Thyroid gland (tissue), 4 donors: Measurements from ENCODE around the gene EFCAB6.

Experiments
- POLR2A ChIP-seq, 2 donors: fragments of 450-650 bp; IDR thresholded peaks; one replicate each; pipeline ENCODE4 v1.6.1; 2017; ENCODE audit warnings: antibody characterized with exemption in 2 of 2, mild to moderate bottlenecking in 2 of 2, moderate library complexity in 1 of 2
- TF ChIP-seq, protein P1 (sequence below), 6 experiments: fragments of 200-600 bp in 3 of 6; fragments of 450-650 bp in 3 of 6; sonication (generic) in 3 of 6; IDR thresholded peaks; one replicate each; pipeline ENCODE4 v1.5.1; 2016 to 2019; ENCODE audit warnings: antibody characterized with exemption in 6 of 6, mild to moderate bottlenecking in 2 of 6, inconsistent platforms in 1 of 6, moderate library complexity in 1 of 6

DNA sequence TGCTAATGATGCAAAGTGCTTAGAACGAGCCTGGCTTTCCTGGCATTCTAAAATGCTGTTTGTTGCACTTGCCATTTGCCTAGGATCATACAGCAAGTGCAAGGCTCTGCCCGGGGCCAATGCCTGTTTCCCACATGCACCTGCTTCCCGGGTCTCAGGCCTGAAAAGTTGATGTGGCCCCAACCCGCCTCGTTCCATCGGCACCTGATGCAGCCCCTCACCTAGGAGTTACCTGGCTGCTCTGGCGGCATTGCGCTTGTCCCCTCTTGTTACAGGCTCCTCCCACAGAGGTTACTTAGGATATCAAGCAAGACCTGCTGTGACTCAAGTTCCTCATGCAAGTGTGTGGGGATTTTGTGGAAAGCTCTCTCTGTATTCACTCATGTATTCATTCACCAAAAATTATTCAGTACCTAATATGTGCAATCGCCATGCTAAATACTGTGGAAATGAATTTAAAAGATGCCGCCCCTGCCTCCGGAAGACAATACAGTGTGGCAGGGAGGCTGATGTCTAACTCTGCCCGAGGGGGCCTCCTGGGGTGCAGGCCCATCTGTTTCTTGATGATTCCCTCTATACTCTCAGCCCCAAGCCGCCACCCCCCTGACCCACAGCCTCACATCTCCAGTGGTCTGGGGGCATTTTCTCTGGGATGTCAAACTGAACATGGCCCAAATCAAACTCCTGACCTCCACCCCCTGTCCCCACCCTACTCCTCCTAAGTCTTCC is 184.5 kb downstream of the EFCAB6 start:
- TF ChIP-seq, protein P1, sequence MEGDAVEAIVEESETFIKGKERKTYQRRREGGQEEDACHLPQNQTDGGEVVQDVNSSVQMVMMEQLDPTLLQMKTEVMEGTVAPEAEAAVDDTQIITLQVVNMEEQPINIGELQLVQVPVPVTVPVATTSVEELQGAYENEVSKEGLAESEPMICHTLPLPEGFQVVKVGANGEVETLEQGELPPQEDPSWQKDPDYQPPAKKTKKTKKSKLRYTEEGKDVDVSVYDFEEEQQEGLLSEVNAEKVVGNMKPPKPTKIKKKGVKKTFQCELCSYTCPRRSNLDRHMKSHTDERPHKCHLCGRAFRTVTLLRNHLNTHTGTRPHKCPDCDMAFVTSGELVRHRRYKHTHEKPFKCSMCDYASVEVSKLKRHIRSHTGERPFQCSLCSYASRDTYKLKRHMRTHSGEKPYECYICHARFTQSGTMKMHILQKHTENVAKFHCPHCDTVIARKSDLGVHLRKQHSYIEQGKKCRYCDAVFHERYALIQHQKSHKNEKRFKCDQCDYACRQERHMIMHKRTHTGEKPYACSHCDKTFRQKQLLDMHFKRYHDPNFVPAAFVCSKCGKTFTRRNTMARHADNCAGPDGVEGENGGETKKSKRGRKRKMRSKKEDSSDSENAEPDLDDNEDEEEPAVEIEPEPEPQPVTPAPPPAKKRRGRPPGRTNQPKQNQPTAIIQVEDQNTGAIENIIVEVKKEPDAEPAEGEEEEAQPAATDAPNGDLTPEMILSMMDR (IDR thresholded peaks at IDR 0.05) = no peak
- TF ChIP-seq POLR2A (IDR thresholded peaks at IDR 0.05) = no peak
